GM21619 (cell line): ENCODE measurements around the gene P3H4.
"Not testable (repeated sequence)": the region's sequence is repeated elsewhere in the genome, so short reads cannot be mapped to it uniquely, and the experiment has no call there.

Source experiments
- ATAC-seq: cut with Tn5 transposase; IDR thresholded peaks from one replicate; pipeline ENCODE4 v1.9.1; 2021; ENCODE audit not compliant: unreplicated experiment

Gene P3H4, protein sequence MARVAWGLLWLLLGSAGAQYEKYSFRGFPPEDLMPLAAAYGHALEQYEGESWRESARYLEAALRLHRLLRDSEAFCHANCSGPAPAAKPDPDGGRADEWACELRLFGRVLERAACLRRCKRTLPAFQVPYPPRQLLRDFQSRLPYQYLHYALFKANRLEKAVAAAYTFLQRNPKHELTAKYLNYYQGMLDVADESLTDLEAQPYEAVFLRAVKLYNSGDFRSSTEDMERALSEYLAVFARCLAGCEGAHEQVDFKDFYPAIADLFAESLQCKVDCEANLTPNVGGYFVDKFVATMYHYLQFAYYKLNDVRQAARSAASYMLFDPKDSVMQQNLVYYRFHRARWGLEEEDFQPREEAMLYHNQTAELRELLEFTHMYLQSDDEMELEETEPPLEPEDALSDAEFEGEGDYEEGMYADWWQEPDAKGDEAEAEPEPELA

DNA sequence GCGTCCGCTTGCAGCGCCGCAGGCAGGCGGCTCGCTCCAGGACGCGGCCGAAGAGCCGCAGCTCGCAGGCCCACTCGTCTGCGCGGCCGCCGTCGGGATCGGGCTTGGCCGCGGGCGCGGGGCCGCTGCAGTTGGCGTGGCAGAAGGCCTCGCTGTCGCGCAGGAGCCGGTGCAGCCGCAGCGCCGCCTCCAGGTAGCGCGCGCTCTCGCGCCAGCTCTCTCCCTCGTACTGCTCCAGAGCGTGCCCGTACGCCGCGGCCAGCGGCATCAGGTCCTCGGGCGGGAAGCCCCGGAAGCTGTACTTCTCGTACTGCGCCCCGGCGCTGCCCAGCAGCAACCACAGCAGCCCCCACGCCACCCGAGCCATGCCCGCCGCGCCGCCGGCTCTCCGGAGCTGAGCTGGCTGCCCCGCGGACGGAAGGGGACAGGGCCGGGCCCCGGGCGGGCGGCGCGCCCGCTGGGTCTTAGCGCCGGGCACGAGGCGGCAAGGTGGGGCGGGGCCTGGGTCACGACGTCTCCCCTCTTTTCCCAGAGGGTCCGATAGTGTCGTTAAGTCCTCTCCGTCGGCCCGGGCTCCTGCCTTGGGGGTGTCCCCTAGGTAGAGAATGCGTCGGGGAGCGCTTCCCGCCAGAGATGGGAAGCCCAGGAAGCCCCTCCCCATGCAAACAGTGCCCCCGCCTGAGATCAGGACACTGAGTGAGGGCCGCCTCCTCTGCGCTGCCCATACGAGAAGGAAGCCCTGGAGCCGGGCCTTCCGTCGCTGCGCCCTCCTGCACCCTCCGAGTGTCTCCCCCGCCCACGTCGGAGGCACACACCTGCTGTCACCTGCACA, at the start of gene P3H4:
Gene P3H4 (minus strand): TSS at position 401 of the 832 bp plus-strand sequence. CDS start 34 bp downstream, at position 367.
- ATAC-seq = peak; percentile 73

DNA sequence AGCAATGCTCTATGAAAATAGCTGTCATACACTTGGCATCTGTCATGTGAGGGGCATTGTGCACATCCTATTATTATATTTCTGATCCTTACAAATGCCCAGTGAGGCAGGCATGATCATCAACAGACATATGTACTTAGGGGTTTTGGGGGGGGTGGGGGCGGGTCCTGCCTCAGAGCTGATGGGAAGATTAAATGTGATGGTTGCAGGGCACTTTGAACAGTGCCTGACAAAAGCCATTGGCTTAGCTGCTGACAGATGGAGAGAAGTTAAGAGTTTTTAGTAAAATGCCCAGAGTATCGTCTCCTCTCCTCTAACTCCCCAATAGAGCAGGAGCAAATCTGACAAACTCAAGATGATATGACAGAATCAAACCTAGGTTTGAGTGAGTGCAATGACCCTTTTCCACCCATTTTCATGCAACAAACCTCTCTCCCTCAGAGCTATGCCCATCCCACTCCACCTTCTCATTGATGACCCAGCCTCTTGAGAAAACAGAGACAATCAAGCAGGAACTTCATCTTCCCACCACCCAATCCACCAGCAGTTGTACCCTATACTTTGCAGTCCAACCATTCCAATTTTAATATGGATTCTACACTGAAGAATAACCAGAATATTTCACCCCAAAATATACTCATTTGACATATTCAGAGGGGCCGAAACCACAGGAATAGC, 48.6 kb upstream of the P3H4 start:
- ATAC-seq = no peak

DNA sequence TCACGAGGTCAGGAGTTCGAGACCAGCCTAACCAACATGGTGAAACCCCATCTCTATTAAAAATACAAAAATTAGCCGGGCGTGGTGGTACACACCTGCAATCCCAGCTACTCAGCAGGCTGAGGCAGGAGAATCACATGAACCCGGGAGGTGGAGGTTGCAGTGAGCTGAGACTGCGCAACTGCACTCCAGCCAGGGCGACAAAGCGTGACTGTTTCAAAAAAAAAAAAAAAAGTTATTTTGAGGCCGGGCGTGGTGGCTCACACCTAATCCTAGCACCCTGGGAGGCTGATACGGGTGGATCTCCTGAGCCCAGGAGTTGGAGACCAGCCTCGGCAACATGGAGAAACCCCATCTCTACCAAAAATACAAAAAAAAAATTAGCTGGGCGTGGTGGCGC, 39.6 kb upstream of the P3H4 start:
- not testable (repeated sequence) for ATAC-seq

DNA sequence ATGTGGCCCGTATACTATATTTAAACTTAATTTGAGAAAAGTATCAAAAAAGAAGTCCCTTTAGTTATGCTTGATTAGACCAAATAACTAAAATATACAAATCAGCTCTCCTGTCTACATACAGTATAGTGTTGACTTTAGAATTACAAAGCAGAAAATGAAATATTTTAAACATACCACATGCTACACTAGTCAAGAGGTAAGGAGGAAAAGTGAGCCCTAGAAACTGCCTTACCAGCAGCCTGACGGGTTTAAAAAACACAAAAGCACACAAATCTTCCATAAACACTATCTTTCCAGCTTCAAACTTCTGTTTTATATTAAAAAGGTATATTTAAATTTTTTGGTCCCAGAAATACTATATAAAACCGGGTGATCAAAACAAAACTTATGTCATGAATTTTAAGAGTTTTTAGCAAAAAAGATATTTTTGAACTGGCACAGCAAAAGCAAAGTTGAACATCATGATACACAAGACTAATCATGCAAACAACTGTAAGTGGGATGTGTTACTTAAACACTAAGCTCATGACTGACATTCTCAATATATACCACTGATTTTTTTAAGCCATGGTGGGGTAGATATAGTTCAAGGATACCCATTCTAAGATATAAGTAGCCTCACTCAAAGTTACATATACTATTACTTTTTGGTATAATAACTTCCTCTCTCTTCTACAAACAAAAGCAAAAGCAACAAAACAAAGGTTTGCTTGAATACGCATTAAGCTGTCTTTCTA, 37.7 kb upstream of the P3H4 start:
- no peak for ATAC-seq

DNA sequence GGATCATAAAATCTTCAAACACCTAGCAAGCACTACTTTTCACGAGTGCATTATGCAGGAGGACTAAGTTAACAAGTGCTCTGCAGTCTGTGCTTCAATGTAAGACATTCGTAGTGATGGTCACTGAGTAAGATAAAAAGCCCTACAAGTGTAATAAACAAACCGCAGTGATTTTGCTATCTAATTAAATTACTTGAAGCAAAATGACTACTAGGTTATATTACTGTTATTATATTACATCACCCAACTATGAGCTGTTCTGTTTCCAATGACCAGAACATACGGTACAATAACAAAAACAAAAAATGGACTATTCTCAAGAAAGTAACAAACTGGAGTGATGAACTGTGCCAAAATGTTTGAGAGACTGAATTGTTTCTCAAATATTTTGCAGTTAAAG, 37.0 kb upstream of the P3H4 start:
- no peak for ATAC-seq

DNA sequence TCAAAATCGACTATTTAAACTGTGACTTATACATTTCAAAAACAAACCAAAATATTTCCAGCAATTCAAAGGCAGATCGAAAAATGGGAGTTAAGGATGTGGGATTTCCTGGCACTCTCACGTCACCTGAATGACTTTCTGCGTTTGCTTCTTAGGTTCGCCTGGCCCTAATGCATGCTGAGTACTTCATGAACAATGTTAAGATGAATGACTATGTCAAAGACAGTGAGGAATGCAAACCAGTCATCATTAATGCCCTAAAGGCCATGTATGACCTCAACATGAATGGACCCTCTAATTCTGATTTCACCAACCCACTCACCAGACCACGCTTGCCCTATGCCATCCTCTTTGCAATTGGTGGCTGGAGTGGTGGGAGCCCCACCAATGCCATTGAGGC, 33.2 kb upstream of the P3H4 start:
- no peak for ATAC-seq

DNA sequence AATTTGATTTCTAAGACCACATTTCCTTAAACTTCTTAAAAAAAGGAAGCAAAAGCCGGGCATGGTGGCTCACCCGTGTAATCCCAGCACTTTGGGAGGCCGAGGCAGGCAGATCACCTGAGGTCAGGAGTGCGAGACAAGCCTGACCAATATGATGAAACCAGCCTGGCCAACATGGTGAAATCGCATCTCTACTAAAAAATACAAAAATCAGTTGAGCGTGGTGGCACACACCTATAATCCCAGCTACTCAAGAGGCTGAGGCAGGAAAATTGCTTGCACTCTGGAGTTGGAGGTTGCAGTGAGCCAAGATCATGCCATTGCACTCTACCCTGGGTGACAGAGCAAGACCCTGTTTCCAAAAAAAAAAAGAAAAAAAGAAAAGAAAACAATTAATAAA, 29.0 kb upstream of the P3H4 start:
- ATAC-seq = not testable (repeated sequence)

DNA sequence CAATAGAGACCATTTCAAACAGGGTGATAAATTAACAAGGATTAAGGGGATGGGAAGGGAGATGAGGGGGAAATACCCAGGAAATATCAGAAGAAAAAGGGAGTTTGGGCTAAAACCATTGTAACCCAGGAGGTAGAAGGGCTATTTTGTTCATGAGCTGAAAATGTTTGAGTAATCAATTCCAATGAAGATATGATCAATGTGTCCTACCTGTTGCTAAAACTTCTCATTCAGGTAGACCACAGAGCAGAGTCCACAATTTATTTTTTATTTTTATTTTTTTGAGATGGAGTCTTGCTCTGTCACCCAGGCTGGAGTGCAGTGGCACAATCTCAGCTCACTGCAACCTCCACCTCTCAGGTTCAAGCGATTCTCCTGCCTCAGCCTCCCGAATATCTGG, 27.7 kb upstream of the P3H4 start:
- ATAC-seq = not testable (repeated sequence)

DNA sequence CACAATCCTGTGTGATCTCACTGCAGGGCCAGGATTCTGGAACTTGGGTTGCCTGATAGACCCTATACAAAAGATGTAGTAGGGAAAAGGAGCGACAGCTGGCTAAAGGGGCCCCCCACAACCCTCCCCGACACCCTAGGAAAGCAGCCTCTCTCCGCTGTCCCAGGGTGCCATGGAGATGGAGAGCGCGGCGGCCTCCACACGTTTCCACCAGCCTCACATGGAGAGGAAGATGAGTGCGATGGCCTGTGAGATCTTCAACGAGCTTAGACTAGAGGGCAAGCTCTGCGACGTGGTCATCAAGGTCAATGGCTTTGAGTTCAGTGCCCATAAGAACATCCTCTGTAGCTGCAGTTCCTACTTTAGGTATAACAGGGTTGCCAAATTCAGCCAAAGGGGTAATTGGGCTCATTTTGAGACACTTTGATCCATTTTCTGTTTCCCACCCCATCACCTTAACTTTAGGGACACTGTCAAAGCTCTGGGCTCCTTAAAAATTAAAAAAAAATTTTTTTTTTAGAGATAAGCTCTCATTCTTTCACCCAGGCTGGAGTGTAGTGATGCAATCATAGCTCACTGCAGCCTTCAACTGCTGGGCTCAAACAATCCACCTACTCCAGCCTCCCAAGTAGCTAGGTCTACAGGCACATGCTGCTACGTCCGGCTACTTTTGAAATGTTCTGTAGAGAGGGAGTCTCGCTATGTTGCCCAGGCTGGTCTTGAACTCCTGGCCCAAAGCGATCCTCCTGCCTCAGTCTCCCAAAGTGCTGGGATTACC, 26.2 kb upstream of the P3H4 start, which contains the start of gene KLHL10:
Gene KLHL10 (plus strand): TSS at position 65 of the 778 bp plus-strand sequence. CDS start 108 bp downstream, at position 173.
- ATAC-seq = no peak

DNA sequence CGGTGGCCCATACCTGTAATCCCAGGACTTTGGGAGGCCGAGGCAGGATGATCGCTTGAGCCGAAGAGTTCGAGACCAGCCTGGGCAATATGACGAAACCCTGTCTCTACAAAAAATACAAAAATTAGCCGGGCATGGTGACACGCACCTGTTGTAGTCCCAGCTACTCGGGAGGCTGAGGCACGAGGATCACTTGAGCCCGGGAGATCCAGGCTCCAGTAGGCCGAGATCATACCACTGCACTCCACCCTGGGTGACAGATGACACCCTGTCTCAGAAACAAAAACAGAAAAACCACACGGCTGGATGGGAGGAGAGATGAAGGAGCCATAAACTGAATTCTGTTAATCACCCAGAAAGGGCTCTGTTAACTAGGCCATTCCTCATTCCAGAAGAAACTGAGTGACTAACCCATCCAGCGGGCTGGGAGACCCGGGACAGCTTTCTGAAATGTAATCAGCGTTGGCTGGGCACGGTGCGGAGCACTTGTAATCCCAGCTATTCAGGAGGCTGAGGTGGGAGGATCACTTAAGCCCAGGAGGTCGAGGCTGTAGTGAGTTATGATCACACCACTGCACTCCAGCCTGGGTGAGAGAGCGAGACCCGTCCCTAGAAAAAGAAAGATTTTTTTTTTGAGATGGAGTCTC, 24.9 kb upstream of the P3H4 start:
- ATAC-seq = no peak

DNA sequence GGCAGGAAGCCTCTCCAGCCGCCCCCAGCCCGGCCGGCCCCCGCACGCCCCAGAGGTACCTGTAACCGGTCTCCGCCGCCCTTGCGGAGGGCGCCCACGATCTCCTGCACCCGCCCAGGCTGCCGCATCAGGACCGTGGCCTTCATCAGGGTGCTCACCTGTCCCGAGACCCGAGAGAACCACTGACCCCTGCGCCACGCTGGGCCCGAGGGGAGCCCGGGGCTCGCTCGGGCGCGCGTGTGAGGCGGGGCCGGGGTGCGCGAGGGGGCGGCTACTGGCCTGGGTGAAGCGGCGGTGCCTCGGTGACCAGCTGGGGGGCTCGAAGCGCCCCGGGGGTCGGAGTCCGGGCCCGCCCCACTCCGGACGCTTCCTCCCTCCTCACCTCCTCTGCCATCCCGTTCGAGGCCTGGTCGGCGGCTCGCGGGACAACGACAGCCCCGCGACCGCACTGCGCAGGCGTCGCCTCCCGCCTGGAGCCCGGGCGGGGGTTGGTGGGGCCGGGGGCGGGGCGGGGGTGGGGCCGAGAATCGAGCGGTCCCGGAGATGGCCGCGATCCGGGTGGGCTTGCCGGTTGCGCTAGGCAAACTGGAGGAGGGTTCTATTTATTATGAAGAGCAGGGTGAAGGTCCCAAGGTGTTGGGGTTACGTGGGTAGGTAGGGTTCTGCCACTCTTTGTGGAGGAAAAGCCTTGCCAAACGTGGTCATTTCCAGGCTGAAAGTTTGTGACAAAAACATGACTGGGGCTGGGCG, 24.2 kb upstream of the P3H4 start, which contains the start of gene NT5C3B:
Gene NT5C3B (minus strand): TSS at position 433 of the 750 bp plus-strand sequence. CDS start 39 bp downstream, at position 394.
- peak; percentile 59 for ATAC-seq

DNA sequence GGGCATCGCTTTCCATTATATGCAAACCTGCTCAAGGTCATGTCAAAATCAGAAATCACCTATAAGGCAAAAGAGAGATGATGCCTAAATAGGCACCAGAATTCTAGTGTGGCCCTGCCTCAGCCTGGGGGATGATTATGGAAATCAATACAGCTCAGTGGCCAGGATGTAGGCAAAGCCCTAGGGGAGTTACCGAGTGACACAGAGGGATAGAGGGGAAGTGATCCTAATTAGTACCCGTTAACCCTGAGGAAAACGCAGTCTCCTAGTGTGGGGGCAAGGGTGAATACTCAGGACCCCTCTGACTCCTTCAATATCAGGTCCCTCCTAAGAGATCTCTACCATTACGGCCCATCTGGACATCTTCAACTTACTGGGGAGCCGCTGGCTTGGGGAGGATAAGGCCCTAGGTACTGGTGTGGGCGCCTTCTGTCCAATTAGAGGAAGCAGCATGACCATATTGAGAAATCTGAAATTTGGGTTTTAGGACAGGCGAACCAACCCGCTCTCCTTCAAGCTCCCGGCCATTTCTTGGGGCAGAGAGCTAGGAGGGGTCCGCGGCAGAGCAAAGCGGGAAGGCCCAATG, 23.6 kb upstream of the P3H4 start:
- peak; percentile 33 for ATAC-seq

DNA sequence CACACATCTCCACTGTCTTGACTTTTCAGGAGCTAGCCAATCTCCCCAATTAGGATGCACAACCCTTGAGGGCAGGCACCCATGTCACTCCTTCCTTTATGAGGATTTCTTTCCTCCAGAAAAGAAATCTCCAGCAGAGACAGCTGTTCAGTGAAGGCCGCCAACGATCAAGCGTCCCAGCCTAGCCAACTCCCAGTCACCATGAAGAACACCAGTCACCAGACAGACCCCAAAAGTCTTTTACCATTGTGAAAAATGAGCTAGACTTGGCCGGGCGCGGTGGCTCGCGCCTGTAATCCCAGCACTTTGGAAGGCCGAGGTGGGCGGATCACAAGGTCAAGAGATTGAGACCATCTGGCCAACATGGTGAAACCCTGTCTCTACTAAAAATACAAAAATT, 18.2 kb upstream of the P3H4 start:
- not testable (repeated sequence) for ATAC-seq

DNA sequence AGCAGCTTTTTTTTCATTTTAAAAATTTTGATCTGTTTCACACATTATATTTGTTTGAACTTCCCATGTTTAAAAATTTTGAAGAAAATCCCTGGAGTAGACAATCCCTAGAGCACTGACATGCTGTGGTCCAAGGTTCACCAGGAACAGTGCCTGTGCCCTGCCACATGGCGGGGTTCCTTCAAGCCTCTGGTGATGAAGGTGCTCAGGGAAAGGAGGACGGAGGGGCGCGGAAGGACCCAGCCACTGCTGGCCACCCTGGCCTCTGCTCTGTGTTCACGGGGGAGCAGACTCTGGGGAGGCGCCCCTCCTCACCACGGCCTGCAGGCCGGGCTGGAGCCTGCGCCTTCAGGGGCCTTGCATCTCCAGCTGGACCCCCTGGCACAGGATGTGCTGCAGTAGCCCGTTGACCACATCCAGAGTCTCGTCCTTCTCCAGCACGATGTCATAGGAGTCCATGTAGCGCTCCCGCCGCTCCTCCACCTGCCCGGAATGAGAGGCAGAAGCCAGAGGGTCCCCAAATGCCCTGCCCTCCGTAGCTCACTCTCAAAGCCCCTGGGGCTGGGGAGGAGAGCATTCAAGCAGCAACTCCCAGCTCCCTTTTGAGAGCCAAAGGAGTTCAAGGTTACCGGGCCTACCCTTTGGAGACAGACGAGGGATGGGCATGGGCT, 13.6 kb upstream of the P3H4 start:
- ATAC-seq = no peak

DNA sequence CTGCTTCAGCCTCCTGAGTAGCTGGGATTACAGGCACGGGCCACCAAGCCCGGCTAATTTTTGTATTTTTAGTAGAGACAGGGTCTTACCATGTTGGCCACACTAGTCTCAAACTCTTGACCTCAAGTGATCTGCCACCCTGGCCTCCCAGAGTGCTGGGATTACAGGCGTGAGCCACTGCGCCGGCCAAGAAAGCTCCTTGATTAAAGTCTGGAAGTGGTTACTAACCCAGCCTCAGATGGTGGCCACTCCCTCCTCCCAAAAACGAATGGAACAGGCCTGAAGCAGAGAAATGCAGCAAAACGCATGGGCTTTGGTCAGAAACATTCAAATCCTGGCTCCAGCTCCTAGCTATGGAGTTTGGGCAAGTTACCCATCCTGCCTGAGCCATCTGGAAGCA, 12.3 kb upstream of the P3H4 start:
- ATAC-seq = no peak

DNA sequence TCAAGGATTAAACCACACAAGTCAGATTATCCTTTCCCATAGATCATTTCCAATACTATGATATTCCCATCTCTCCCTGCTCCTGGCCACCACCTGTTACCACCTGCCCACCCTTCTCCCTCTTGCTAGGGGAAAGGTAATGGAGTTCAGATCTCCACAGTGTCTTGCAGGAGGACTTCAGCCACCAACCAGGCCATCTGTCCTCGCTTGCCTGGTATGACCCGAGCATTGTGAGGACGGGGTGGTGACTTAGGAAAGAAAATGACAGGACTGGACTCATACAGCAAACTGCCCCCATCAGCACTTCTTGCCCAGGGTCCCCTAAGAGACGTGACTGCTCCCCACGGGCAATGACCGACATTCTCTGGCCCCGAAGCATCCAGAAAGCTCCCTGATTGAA, 11.8 kb upstream of the P3H4 start:
- no peak for ATAC-seq

DNA sequence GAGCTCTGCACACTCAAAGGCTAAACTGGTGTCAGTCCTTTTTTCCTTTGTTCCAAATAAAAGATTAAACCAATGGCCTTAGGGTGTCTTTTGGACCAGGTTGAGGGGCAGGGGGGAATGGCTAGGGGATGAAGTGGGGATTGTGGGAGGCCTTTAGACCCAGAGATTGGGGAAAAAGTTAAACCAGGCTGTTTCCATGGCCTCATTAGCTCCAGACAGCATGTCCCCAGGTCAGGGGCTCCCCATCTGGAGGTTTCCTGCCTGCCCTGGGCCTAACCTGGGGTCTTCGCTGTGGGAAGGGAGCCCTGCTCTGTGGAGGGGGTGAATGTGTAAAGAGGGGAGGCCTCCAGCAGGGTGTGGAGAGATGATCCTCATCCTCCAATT, 11.4 kb upstream of the P3H4 start:
- no peak for ATAC-seq
